GM19240 (cell line): Measurements from ENCODE around the gene DENND1A.
"Not testable (repeated sequence)": the region's sequence is repeated elsewhere in the genome, so short reads cannot be mapped to it uniquely, and the experiment has no call there.

Source experiments
- DNase-seq: peaks from one replicate; pipeline ENCODE4 v3.0.0; 2011; ENCODE audit warnings: low spot score; ENCODE audit not compliant: insufficient read length

DENND1A gene

GRCh38 chr9:123922911-123923310 lies 7.0 kb downstream of the DENND1A start:
- DNase-seq = no peak

DNA sequence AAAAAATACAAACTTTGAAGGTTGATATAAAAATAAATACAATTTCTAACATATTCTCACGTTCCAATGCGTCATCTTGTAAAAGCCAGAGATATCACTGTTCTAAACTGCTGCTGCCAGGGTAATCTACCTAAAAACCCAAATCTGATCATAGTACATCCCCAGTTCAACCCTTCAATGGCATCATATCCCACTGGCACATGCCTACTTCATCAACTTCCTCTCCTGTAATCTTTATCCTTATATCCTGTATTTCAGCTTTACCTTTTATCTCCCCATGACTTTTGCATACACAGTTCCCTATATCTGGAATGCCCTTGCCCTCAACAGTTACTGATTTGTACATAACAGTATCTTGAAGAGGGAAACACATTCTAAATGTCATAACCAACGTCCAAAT lies 7.5 kb downstream of the DENND1A start:
- DNase-seq = no peak

DNA sequence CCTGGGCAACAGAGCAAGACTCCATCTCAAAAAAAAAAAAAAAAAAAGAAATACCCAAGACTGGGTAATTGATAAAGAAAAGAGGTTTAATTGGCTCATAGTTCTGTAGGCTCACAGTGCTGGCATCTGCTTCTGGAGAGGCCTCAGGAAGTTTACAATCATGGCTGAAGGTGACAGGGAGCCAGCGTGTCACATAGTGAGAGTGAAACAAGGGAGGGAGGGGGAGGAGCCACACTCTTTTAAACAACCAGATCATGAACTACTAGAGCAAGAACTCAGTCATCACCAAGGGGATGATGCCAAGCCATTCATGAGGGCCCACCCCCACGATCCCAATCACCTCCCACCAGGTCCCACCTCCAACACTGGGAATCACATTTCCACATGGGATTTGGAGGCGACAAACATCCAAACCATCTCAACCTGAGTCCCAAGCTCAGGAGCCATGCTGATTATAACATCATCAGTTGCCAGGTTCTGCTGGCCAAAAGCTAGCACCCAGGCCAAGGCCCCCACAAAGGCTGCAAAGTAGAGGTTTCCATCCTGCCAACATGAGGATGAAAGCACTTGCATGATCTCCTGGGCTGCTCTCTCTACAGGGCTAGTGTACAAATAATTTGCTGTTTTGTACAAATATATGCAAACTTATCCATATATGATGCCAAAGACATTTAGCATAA lies 15.3 kb downstream of the DENND1A start:
- DNase-seq = no peak

- DNase-seq = no peak
Observed at GRCh38 chr9:123912167-123912897, 17.6 kb downstream of the DENND1A start.

DNA sequence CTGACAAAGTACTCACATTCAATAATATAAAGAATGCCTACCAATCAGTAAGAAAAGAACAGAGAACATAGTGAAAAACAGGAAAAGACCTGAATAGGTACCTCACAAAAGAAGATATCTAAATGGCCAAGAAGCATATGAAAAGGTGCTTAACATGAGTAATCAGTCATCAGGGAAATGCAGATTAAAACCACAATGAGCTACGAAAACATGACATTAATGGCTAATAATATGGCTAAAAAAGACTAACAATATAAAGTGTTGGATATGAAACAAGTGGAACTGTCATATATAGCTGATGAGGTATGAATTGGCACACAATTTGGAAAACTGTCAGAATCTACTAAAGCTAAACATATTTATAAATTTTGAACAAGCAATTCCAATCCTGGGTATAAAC lies 18.9 kb downstream of the DENND1A start:
- DNase-seq = no peak

DNA sequence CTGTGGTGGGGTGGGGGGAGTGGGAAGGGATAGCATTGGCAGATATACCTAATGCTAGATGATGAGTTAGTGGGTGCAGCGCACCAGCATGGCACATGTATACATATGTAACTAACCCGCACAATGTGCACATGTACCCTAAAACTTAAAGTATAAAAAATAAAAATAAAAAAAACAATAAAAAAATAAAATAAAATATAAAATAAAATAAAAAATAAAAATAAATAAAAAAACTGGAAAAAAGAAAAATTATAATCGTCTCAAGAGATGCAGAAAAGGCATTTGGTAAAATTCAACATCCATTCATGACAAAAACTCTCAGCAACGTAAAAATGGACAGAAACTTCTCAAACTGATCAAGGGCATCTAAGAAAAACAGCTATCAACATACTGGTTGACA lies 20.7 kb downstream of the DENND1A start:
- DNase-seq = not testable (repeated sequence)

GRCh38 chr9:123903550-123903949 lies 26.4 kb downstream of the DENND1A start:
- DNase-seq = not testable (repeated sequence)

DNA sequence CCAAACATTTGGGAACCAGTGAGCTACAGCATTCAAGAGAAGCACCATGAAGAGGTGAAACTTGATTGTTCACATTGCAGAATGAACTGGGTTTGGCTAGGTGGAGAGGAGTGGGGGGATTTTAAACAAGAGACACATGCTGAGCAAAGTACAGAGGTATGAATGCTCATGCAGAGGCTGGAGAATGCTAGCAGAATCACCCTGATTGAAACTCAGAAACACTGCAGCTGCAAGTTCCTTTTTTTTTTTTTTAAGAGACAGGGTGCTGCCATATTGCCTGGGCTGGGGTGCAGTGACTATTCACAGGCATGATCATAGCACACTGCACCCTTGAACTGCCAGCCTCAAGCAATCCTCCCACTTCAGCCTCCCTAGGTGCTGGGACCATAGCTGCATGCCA lies 35.1 kb downstream of the DENND1A start:
- DNase-seq = no peak

DNA sequence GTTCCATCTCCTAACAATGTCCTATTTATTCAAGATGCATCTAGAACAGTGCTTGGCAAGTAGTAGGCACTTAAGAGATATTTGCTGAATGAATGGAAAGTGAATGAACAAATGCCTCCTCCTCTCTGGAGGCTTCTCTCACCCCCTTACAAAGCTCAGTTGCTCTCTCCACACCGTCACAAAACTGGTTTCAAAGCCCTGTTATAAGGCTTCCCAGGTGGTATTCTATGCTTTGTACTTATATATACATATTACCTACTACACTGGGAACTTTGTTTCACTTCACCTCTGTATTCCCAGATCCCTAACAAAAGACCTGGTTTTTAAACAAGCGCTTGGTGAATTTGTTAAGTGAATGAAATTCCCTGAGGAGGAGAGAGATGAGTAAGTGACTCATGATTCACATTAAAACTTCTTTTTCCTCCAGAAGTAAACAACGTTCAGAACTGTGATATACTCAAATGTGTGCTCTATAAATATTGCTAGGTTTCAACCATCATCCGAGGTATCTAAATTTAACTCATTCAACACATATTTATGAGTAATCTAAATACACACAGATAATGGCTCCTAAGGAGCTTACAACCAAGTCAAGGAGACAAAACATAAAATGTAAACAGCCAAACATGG lies 36.0 kb downstream of the DENND1A start:
- no peak for DNase-seq

DNA sequence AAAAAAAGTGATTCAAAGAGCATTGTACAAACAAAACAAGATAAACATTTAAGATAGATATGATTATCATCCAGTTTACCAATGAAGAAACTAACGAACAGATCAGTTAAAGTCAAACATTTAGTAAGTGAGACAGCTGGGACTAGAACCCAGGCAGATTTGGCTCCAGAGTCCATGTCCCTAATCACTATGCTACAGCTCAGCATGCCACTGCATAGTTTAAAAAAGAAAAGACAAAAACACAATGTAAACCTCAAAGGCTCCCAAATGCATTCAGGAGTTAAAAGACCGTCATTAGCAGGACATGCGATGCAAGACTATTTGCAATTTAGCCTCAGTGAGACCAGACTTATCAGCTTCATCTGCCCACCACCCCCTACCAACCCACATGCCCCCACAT lies 36.8 kb downstream of the DENND1A start:
- DNase-seq = no peak

DNA sequence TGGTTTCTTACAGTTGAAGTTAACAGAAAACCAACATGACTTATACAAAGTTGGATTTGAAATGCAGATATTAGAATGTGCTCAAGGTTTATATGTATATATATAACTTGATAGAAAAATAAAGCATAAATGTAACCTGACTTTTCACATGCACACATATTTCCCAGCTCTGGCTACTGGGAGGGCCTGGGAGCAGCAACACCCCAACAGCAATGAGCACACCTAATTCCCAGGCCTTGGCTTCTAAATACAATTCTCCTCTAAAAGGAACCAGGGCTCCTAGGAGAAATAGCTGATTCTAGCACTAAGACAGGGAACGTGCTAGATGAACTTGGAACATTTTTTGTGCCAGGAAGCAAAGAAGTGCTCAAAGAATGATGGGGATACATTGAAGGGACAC lies 42.1 kb downstream of the DENND1A start:
- DNase-seq = no peak

DNA sequence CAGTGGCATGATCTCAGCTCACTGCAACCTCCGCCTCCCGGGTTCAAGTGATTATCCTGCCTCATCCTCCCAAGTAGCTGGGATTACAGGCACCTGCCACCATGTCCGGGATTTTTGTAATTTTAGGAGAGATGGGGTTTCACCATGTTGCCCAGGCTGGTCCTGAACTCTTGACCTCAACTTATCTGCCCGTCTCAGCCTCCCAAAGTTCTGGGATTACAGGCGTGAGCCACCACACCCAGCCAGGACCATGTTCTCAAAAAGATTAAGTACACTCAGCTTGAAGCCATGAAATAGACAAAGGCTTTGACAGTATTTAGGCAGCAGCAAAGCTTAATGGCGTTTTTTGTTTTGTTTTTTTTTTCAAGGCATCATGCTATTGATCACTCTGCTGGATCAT lies 44.1 kb downstream of the DENND1A start:
- not testable (repeated sequence) for DNase-seq

GRCh38 chr9:123883634-123884033 lies 46.3 kb downstream of the DENND1A start:
- no peak for DNase-seq

DNA sequence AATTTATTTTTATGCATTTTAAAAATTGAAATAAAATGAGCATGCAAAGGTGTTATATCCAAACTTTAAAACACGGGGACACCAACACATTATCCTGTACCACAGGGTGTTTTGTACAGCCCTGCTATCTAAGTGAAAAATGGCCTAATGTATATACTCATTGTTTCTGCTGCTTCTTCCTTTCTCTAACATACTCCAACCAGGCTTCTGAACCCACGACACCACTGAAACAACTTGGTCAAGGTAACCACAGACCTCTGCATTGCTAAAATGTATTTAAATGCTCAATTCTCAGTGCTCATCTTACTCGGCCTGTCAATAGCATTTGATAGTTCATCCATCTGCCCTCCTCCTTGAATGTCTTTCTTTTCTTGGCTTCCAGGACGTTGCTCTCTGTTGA lies 48.3 kb downstream of the DENND1A start:
- DNase-seq = no peak

DNA sequence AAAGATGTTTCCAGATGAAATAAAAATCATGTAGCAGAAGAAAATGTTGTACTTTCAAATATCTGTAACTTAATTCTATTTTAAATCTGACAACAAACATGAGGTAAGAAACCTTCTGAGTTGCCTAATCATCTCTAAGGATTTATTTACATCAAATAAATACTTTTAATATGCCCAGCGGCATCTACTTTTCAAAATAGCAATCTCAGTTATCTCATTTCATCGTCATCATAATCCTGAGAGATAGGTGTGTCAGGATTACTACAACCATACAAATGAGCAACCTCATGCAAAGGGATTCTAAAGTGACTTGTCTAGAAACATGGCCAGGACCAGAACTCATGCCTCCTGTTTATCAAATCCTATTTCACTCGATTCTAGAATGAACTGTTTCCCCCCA lies 49.5 kb downstream of the DENND1A start:
- no peak for DNase-seq

GRCh38 chr9:123876750-123877149 lies 53.2 kb downstream of the DENND1A start:
- no peak for DNase-seq

DNA sequence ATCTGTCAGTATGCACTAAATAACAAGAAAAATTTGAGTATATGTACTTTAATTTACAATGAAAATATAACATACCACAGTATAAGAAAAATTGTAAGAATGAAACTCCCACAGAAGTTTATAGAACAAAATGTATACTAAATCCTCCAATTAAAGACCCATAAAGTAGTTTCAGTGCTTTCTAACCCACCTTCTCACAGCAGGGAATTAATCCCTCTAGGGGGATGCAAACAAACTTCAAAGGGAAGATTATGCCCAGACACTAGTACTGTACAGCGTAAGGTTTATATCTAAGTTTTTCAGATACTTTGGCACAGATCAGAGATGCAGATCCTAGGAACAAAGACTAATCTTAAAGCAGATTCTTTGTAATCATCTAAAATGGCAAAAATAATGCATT lies 57.2 kb downstream of the DENND1A start:
- DNase-seq = no peak

DNA sequence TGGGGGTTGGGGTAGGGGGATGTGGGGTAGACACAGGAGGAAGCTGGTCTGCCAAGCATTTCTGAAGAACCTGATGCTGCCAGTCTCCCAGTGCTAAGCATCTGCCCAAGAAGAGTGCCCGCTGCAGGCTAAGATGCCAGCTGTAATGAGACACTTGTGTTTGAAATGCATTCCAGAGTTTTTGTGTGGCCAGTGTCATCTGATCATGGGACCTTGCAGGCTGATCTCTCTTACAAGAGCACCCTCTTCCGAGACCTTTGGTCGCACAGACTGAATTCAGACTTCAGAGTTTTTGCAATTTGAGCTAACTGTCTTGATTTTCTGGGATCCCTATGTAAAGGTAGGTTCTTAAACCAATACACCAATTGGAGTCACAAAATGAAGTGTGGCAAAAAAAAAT lies 58.1 kb downstream of the DENND1A start:
- DNase-seq = no peak

- no peak for DNase-seq
Observed at GRCh38 chr9:123868002-123868401, 61.9 kb downstream of the DENND1A start.

- DNase-seq = no peak
Observed at GRCh38 chr9:123867034-123867433, 62.9 kb downstream of the DENND1A start.

- no peak for DNase-seq
Observed at GRCh38 chr9:123866497-123866896, 63.4 kb downstream of the DENND1A start.

DNA sequence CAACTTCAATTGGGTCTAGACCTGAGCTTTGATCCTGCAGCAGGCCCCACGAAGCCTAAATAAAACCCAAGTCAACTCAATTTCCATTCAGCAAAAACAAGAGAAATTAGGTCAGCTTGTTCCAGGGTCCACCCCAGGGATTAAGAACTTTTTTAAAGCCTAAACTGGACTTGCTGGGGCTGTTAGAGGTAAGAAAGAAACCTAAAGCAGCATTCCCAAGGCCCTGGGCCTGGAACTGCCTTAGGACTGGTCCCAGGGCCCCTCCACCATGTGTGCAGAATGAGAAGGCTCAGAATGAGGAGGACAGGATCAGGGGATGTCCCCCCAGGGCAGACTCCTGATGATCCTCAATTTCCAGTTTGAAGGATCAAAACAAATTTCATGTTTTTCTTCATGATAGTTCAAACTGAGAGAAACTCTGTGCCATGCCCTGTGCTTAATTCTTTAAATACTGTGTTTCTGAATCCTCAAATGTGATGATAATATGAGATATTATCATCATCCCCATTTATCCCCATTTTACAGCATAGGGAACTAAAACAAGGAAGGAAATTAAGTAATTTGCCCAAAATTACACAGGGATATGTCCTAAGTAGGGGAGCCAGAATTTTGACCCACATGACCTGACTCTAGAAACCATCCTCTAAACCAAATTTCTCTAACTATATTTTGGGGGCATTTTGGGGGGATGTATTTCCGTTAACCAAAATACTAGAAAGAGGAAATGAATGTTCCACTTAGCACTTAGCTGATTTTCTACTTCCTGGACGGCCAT lies 64.5 kb downstream of the DENND1A start:
- no peak for DNase-seq
